G401 (cell line): ENCODE measurements around the gene RBL1. TPM values are rescaled to one million over a fixed set of nuclear protein-coding genes. Genes with fewer than 3 reads are reported as not detected.
"Not testable (repeated sequence)": the region's sequence is repeated elsewhere in the genome, so short reads cannot be mapped to it uniquely, and the experiment has no call there.

Source experiments
- DNase-seq: peaks from one replicate; pipeline ENCODE4 v3.0.0-alpha.2; 2015; ENCODE audit warnings: low spot score
- in situ Hi-C: cut with HindIII; loops from 2 replicates; pipeline ENCODE4 v1.10.0; 2016; ENCODE audit warnings: low sequenced_read_pairs, mixed read lengths
- total RNA-seq: library from RNA; depleted of rRNA; stranded (reverse); fragments of >200 nt; shearing (Covaris generic); gene quantifications from 2 replicates; pipeline ENCODE4 v1.2.3, GENCODE V29; 2014; rRNA removed

RBL1 gene, protein sequence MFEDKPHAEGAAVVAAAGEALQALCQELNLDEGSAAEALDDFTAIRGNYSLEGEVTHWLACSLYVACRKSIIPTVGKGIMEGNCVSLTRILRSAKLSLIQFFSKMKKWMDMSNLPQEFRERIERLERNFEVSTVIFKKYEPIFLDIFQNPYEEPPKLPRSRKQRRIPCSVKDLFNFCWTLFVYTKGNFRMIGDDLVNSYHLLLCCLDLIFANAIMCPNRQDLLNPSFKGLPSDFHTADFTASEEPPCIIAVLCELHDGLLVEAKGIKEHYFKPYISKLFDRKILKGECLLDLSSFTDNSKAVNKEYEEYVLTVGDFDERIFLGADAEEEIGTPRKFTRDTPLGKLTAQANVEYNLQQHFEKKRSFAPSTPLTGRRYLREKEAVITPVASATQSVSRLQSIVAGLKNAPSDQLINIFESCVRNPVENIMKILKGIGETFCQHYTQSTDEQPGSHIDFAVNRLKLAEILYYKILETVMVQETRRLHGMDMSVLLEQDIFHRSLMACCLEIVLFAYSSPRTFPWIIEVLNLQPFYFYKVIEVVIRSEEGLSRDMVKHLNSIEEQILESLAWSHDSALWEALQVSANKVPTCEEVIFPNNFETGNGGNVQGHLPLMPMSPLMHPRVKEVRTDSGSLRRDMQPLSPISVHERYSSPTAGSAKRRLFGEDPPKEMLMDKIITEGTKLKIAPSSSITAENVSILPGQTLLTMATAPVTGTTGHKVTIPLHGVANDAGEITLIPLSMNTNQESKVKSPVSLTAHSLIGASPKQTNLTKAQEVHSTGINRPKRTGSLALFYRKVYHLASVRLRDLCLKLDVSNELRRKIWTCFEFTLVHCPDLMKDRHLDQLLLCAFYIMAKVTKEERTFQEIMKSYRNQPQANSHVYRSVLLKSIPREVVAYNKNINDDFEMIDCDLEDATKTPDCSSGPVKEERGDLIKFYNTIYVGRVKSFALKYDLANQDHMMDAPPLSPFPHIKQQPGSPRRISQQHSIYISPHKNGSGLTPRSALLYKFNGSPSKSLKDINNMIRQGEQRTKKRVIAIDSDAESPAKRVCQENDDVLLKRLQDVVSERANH
- total RNA-seq, result 9.0 and 15.9 TPM in 2 replicates

DNA sequence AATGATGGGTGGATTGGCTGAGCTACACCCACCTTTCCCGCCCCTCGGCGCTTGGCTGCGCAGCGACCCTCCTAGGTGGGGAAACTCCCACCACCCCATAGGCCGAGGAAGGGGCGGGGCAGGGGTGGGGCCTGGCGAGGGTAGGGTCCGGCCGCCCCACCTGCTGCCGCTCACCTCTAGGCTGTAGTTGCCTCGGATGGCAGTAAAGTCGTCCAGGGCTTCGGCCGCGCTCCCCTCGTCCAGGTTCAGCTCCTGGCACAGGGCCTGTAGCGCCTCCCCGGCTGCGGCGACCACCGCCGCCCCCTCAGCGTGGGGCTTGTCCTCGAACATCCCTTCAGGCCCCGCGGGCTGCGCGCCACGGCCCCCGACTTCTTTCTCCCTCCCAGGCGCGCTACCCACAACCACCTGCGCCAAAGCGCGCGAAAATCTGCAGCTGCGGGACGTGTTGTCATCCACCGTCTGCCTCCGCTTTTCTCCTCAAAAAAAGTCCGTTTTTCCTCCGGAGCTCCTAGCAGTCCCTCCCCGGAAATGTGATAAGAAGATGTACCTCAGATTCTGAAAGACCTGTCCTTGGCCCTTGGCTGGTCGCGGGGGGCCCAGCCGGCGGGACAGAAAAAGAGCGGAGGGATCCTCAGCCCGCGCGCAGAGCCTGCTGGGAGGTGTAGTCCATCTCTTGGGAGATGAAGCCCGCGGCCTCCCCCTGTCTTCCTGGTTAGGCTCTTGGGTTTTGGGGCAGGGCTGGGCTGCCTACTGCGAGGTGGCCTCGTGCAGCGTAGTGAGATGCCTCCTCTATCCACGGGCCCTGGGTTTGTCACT lies at the start of gene RBL1:
Gene RBL1 (minus strand): TSS at position 399 of the 816 bp plus-strand sequence. CDS start 69 bp downstream, at position 330.
- peak; percentile 84 for DNase-seq
- in situ Hi-C loops, result no loop called here

DNA sequence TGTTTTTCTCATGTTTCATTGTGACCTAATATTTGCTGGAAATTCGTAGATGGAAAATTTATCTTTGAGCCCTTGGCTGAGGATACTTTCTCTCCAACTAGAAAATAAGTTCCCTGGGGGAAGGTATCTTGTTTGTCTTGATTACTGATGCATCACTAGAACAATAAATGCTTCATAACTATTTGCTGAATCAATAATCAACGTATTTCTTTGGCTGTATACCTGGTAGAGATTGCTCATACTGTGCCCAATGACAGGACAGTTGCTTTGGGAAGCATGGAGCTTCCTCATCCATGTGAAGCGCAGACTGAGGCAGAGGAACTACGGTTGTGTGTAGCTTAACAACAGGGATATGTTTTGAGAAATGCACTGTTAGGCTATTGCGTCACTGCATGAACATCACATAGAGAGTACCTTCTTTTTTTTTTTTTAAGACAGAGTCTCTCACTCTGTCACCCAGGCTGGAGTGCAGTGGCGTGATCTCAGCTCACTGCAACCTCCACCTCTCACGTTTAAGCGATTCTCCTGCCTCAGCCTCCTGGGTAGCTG lies 49.1 kb upstream of the RBL1 start:
- DNase-seq, result no peak
- in situ Hi-C loops, result no loop called here

DNA sequence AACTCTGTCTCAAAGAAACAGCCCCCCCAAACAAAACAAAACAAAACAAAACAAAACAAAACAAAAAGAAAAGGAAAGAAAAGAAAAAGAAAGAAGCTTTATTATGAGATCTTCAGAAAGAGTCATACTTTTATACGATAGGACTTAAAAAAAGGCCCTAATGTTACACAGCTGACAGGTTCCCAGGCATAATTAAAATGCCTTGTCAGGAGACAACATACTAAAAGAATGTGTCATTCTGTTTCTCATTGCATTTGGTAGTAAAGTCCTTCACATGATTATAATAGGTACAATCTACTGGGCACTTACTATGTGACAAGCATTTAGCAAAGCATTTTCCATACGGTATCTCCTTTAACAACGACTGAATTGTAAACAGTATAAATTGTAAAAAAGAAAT lies 46.9 kb upstream of the RBL1 start:
- in situ Hi-C loops, result no loop called here
- DNase-seq, result no peak

DNA sequence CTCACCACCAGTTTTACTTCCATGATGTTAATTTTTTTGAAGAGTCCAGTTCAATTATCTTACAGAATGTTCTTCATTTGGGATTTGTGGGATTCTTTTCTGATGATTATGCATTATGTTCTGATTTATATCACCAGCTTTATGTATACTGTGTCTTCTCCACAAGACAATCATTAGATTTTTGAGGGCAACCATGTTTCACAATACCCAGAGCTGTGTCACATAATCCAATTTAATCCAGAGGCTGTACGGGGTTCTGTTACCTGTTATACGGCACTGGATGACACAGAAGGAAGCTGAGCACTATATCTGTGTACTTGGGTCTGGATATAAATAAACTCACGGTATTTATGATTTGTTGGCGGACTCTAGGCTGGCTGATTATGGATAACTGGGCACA lies 41.8 kb upstream of the RBL1 start:
- in situ Hi-C loops, result no loop called here
- no peak for DNase-seq

DNA sequence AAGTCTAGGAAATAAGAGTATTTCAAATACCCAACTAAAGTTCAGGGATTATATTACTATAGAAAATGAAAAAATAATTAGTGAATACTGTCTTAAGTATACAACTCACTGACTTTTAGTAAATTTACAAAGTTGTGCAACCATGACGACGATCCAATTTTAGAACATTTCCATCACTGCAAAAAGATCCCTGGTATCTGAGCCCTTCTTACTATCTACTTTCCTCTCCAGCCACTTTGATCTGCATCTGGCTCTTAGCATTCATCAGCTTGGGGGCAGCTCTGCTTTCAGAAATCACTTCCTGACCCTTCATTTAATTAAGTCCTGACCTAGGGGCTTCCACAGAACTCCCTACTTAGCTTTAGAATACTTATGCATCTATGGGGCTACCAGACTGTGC lies 38.2 kb upstream of the RBL1 start:
- DNase-seq, result no peak
- in situ Hi-C loops, result loop anchor here (5.0 kb wide), 1 partner anchor 33 kb away; no protein-coding TSS in a partner anchor

DNA sequence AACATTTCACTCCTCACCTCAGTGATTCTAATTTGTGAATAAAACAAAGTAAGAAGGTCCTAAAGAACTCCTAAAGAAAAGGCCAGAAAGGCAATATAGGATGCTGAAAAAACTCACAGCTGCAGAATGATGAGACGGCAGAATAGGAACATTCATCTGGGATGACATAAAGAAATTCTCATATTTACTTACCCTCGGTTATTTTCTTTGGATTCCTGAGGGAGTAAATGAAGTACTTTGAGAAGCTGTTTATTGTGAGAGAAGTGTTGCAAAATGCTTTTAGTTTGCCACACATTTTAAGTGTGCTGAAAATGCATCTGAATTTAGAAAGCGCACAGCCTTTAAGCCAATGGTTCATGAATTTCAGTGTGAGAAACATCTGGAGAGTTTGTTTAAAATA lies 35.7 kb upstream of the RBL1 start:
- in situ Hi-C loops, result loop anchor here (5.0 kb wide), 1 partner anchor 36 kb away; no protein-coding TSS in a partner anchor
- DNase-seq, result no peak

DNA sequence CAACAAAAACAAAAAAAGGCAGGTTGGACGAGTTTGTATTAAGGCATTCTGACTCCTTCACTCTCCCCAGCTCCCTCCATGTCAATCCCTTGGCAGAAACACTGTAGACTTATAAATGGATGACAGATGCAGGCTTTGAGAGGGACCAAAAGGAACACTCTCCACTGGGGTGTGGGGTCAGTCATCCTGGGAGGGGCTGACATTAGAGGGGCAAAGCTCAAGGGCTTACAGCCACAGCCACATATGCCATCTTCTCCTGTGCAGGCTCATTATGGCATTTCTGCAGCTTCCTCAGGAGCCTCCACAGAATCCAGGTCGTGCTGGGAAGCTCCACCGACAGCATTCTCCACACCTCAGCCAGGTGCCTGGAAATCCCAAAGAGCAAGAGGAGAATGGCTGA lies 33.0 kb upstream of the RBL1 start:
- in situ Hi-C loops, result no loop called here

DNA sequence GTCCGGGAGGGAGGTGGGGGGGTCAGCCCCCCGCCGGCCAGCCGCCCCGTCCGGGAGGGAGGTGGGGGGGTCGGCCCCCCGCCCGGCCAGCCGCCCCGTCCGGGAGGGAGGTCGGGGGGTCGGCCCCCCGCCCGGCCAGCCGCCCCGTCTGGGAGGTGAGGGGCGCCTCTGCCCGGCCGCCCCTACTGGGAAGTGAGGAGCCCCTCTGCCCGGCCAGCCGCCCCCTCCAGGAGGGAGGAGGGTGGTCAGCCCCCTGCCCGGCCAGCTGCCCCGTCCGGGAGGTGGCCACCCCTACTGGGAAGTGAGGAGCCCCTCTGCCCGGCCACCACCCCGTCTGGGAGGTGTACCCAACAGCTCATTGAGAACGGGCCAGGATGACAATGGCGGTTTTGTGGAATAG lies 30.5 kb upstream of the RBL1 start:
- in situ Hi-C loops, DNase-seq: not testable (repeated sequence)

More for the DNA sequence above, 33.0 kb upstream of the RBL1 start:
- DNase-seq, result no peak

DNA sequence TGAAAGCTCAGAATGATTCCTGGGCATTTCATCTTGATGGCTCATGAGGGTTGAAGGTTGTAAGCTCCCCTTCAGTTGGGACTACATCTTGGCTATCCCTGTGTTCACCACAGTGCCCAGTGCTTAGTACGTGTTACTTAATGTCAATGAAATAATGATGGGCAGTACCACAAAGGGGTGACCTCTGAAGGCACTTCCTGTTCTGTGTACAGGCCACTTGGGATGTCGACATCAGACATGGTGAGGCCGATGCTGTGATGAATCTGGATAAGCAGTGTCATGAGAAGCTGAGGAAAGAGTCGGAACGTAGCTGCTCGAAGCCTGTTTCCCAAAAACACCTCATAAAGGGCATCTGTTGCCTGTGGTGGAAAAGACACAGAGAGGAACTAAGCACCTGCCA lies 27.6 kb upstream of the RBL1 start:
- in situ Hi-C loops, result no loop called here

DNA sequence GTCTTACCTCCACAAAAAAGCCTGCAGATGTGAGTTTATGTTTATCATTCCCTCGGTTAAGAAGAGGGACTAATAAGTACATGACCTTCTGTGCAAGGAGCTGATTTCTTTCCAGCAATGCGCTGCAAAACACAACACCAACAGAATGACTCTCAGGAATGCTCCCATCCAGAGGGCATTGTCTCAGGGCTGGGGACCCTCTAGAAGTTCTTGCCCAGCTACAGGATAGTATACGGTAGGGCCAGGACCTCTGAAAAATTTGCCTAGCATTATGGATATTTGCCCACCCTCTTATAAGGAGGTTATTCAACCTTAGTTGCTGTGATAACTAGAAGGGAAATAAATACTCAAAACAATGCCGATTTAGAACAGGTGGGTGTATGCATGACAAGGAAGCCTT lies 24.7 kb upstream of the RBL1 start:
- in situ Hi-C loops, result no loop called here

More for the DNA sequence above, 27.6 kb upstream of the RBL1 start:
- no peak for DNase-seq

DNA sequence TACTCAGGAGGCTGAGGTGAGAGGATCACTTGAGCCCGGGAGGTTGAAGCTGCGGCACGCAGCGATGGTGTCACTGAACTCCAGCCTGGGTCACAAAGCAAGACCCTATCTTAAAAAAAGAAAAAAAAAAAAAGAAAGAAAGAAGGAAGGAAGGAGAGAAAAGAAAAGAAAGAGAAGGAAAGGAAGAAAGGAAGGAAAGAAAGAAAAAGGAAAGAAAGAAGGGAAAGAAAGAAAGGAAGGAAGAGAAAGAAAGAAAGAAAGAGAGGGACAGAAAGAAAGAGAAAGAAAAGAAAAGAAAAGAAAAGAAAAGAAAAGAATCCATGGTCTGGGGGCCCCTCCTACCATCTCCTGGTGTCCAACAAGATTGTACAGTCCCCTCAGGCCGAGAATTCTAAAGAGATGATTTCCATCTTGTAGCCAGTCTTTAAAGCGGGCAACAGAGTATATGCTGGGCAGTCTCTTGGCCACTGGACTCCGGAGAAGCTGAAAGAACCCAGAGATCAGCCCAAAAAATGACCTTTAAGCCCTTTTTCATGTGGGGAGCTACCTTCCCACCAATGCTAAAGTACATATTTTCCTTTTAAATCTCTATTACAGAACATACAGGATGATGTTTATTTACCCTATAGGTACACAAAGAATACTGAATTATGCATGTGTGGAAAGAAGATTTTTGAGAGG lies 23.7 kb upstream of the RBL1 start:
- no peak for DNase-seq
- in situ Hi-C loops, result no loop called here

More for the DNA sequence above, 24.7 kb upstream of the RBL1 start:
- no peak for DNase-seq

DNA sequence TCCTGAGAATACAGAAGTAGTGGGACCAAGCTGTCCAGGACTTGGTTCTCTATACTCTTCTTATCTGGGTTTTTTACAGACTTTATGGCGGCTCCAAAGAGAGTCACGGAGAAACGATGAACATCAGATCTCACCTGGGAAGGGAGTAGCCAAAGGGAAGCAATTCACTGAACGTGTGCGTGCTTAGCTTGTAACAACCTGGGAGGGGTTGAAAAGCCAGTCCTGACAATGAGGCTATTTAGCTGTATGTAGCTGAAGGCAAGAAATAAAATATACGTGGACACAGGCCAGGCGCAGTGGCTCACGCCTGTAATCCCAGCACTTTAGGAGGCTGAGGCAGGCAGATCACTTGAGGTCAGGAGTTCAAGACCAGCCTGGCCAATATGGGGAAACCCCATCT lies 18.2 kb upstream of the RBL1 start:
- in situ Hi-C loops, result no loop called here
- no peak for DNase-seq

DNA sequence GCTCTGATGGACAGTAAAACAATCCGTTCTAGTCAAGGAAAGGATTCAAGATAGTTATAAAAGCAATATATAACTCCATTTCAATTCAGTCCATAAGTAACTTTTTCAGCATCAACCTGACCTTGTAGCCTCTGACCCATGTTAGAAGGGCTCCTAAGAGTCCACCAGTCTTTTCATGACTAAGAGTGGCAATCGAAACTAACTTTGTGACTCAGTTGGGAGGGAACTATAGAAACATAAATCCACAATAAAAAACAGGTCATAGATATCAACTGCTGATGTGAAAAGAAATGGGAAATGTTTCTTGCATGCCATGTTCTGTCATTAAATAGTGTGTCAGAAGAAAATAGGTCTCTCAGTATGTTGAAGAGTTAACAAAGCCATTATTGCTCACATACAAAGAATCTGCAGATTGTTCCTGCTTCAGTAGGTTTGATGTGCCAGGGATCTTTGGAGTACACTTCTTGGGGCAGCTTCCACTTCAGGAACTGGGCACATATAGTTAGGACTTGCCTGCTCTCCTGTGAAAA lies 16.2 kb upstream of the RBL1 start:
- DNase-seq, result no peak
- in situ Hi-C loops, result no loop called here

DNA sequence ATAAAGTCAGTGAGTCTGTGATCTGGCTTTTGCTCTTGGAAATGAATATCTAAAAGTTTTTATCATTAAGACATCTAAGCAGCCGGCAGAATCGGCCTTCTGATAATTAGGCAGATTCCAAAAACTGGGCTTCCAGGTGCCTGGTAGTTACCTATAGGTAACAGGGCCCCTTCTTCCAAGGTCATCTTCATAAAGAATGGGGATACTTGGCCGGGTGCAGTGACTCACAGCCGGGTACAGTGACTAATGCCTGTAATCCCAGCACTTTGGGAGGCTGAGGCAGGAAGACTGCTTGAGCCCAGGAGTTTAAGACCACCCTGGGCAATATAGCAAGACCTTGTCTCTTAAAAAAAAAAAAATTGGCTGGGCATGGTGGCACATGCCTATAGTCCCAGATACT lies 12.9 kb upstream of the RBL1 start:
- DNase-seq, result no peak
- in situ Hi-C loops, result no loop called here

DNA sequence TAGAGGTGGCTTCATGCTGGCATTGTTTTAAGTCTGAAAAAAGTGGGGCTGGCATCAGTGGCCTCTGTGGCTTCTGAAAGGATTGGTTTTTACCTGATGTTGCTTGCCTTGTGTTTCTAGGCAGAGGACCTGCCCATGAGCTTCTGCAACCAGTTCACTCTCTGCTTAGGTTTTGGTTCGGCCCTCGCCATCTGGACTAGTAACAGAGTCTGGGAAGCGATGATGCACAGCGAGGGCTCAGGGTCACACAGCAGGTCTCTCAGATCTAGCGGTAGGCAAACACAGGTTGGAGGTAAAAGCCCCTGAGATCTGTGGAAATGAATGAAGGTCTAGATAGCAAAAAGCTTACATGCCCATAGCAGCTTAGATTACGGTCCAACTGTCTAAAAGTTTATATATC lies 6.8 kb upstream of the RBL1 start:
- in situ Hi-C loops, result no loop called here
- no peak for DNase-seq

DNA sequence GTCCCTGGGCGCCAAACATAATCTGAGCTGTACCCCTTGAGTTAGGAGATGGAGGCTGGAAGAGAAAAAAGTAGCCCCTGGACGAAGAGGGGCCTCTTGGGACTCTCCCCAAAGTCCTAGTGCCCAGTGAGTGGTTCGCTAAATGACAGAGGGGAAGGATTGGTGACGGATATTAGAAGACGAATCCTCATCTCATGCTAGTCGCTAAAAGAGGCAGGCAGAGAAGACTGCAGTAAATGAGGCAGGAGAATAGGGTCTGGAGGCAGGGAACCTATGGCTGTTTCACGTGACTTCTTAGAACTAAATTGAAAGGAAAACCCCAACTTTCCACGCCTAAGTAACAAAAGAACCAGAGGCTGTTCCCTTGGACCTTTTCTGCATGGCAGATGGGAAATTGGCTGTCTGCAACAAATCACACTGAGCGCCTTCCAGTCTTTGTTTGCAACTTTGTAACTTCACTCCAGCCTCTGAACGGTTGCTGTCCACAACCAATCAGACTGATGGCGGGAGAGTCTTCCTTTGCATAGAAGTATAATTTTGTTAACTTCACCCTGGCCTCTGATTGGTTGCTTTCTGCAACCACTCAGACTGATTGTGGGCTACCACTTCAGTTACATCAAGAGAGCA lies 731 bp upstream of the RBL1 start:
- DNase-seq, result no peak
- in situ Hi-C loops, result no loop called here

DNA sequence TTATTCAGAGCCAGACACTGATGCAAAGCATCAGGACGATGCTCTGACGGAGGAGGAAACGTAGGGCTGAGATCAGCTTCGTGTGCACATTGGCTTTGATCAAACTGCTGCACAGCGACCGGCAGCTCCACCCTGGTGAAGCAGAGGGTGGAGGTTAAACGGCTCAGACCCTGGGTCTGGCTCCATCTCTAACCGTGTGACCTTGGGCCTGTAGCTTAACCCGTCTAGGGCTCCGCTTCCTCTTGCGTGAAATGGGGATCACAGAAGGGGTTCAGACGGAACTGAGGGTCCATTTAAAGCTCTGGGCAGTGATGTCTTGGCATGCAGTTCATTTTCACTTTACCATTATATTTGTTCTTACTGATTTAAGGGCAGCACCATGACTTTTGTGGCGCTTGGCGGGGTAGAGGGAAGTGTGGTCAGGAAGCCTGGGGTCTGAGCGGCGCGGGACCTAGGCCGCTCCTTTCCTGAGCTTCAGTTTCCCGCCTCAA lies 644 bp downstream of the RBL1 start:
- peak; percentile 24 for DNase-seq
- in situ Hi-C loops, result no loop called here
